T-helper 22 cell (primary cell): ENCODE results near the gene NUP50.

Experiments used
- DNase-seq: peaks from one replicate; pipeline ENCODE4 v3.0.0-alpha.2; 2020; ENCODE audit warnings: low read depth

The NUP50 gene

DNA sequence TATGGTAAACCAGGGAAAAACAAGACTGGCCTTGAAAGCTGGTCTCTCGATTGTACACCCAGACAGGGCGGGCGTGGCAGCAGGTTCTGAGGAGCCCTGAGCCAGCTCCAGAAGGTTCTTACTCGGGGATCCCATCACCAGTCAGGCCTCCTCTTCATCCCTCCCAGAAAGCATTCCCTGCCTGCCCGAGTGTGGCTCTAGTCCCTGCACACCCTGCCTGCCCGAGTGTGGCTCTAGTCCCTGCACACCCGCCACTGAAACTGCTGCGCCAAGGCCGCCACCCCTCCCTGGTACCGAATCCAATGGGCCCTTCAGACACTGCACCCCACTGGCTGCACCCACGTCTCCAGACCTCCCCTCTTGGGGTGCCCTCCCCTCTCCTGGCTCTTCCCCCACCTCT is 46.9 kb downstream of the NUP50 start:
- DNase-seq = no peak

GRCh38 chr22:45210991-45211390 is 47.3 kb downstream of the NUP50 start:
- DNase-seq = no peak

GRCh38 chr22:45211435-45211834 is 47.7 kb downstream of the NUP50 start:
- DNase-seq = no peak

- DNase-seq = no peak
Measured at GRCh38 chr22:45211848-45212247, 48.1 kb downstream of the NUP50 start.

DNA sequence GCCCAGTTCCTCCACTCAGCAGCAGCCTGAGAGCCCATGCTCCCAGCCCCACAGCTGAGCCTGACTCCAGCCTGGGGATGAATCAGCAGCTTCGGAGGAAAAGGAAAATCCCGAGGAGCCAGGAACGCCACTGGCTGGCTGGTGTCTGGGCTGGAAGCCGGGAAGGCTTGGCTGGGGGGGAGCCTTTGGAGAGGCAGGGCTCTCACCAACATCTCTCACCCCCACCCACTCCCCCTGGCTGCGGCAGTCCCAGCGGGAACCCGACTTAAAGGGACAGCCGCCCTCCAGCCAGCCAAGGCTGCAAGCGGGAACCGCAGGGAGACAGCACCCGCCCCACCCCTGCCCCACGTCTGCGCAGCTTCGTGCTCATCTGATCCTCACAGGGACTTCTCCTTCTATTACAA is 48.6 kb downstream of the NUP50 start:
- no peak for DNase-seq

- DNase-seq = no peak
Measured at GRCh38 chr22:45212992-45213751, 49.4 kb downstream of the NUP50 start.

DNA sequence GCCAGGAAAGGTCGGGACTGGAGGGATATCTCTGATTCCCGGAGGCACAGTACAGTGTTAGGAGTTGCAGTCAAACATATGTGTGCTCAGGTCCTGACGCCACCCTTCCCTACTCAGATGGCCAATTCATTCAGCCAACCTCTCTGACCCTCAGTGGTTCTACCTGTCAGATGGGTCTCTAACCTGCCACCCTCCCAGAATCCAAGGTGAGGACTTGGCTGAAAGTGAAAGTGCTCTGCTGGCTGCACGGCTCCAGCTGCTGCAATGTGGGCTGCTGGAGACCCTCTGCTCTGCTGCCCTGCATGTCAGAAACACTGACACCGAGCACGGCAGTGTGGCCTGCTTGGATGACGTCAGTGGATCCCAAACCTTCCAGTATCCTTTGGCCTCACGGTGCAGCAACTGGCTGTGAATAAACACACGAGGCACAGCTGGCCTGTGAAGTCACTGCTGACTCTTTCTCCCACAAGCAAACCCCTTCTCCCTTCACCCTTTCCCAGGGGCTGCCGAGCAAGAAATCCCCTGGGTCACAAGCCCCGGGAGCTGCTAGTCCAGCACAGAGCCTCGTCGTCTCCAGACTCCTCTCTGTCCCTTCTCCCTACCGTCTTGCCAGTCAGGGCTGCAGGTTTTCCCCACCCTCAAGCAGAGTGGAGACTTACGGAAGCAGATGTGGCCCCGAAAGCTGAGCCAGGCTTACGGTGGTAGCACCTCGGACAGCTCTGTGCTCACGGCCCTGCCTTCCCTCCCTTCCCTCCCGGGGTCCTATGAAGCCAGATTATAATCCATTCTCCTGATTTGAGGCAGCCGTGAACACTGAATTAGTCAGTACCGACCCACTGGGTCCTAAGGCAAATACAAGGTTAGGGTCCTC is 52.6 kb downstream of the NUP50 start:
- DNase-seq = no peak

DNA sequence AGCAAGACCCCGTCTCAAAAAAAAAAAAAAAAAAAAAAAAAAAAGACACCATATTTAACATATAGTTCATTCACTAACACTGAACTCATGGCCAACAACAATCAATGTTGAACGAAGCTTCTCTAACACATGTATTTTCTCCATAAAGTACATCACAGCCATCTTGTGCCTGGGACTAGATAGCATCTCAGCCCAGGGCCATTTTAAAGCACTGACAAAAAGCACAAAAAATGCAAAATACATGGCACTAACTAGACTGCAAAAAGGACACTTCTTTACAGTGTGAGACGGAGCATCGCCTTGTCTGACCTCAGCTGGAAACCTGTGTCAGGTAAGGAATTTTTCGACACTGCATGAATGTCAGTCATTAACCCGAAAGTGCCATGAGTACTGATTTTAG is 53.6 kb downstream of the NUP50 start:
- no peak for DNase-seq

GRCh38 chr22:45217806-45218205 is 54.1 kb downstream of the NUP50 start:
- no peak for DNase-seq

GRCh38 chr22:45218976-45219375 is 55.3 kb downstream of the NUP50 start:
- no peak for DNase-seq

DNA sequence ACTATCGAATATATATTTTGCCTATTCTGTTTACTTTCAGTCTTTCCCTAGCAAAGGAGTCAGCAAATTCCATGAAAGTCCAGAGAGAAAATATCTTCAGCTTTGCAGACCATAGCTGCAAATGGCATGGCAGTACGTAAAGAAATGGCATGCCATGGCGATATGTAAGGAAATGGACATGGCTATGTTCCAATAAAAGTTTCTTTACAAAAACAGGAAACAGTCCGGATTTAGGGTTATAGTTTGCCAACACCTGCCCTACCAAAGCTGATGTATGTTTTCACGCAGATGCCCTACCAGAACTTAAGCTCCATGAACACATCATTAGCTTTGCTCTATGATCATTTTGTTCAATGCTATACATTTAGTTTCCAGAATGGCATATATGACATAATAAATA is 57.5 kb downstream of the NUP50 start:
- no peak for DNase-seq

DNA sequence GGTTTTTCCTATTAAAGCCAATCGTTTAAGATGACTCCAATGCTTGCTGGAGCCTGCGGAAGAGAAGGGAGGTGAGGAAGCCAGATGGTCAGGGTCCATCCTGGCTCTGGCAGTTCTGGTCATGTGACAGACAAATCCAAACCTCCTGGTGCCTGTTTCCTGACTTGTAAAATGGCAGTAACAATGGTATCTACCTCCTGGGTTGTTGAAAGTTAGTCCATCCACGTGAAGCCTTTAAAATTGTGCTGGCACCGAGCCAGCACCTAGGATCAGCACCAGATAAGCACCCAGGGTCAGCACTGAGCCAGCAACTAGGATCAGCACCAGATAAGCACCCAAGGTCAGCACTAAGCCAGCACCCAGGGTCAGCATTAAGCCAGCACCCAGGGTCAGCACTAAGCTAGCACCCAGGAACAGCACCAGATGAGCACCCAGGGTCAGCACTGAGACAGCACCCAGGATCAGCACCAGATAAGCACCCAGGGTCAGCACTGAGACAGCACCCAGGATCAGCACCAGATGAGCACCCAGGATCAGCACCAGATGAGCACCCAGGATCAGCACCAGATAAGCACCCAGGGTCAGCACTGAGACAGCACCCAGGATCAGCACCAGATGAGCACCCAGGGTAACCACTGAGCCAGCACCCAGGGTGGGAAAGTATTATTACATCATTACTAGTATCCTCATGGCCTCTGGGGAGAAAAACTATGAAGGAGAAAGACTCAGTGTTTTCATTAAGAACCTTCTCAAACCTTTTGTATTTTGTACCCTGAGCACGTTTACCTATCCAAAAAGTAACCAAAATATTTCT is 59.8 kb downstream of the NUP50 start:
- no peak for DNase-seq

DNA sequence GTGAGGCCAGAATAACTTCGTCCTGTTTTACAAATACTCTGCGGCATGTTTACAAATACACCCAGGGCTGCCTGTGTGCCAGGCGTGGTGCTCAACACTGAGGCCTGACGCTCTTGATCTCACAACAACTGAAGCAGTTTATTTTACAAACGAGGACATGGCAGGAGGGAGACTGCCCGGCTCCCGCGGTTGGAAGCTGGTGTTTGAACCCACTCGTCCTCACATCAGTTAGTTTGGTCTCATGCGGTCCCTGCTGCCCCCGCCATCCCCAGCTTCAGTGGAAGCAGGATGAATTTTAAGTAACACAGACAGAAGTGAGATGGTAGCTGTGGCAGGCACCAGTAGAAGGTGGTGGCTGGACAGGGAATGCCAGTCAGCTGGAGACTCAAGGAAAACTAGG is 60.6 kb downstream of the NUP50 start:
- DNase-seq = no peak

- no peak for DNase-seq
Measured at GRCh38 chr22:45224988-45225731, 61.4 kb downstream of the NUP50 start.

DNA sequence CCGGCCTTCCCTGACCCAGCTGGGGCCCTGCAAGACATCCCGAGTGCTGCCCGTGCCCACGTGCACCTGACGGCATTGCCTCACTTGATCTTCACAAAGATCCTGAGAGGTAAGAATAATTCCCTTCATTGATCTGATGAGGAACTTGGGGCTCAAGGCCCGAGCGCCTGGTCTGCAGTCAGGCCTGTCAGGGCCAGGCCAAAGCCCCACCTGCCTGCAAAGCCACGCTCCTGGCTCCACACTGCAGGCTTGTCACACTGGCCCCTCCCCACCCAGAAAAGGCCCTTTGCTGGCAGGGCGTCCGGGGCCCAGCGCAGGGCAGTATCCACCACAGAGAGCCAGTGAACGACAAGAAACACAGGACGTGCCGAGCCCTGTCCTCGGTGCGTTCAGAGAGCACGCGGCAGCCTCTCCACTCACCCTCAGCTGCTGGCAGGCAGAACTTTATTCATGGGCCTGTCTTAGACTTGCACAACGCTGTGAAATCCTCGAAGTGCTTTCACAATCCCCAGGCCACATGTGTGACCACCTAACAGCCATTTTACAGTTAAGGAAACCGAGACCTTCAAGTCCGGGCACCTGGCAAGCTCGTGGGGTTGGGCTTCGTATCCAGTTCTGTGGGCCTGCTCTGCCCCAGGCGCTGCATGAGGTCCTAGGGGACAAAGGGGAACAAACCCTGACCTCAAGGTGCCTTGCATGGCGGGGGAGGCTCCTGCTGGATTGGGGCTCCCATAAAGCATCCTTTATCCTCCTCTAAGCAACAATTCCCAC is 62.2 kb downstream of the NUP50 start:
- DNase-seq = no peak

- DNase-seq = no peak
Measured at GRCh38 chr22:45226503-45227186, 62.9 kb downstream of the NUP50 start.

- DNase-seq = no peak
Measured at GRCh38 chr22:45227645-45228400, 64.1 kb downstream of the NUP50 start.

- DNase-seq = no peak
Measured at GRCh38 chr22:45228401-45228754, 64.7 kb downstream of the NUP50 start.

- no peak for DNase-seq
Measured at GRCh38 chr22:45229181-45229580, 65.5 kb downstream of the NUP50 start.
